ENCODE data around the gene MLLT10.
A peak's percentile ranks its signal among the peaks of the same experiment; 100 is the strongest.

MLLT10 gene

DNA sequence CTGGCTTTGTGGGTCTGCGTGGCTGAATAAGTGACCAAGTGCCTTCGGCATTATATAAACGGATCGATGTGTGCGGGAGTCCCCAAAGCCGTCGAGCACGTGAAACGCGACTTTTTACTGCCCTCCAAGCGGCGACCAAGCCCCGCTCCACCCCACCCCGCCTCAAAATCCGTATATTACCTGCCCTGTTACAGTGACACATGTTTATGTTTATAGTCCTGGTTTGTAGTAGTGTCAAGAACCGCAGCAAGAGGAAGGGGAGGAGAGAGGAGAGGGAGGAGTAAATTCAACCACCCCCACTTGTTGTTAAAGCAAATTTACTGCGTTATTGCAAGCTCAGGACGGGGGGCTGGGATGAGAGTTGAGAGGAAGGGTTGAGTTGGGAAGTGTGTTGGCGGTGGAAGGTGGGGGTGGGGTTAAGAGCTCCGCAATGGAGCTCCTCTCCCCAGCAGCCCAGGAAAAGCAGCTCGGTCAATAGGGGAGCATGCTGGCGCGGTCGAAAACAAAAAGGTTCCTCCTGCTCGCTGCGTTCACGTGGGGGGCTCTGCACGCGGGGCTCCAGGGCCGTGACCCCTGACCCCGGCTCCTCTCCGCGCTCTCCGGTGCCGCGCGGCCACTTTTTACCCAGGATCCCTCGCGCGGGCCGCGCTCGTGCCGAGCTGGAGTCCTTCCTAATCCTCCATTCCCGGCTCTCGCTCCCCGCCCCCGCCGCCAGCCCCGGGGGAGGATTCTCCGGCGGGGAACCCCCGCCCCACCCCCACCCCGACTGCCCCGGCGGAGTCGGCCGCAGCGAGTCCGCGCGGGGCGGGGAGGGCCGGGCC, 8.5 kb upstream of the MLLT10 start, which contains the start of gene SKIDA1:
Gene SKIDA1, minus strand, starts transcription at position 316 of the 821 bp plus-strand sequence. CDS start 7,860 bp downstream, outside the sequence.
- peaks cover 28% of the 10 kb centered on the region for H3K4me1 Mint-ChIP-seq (ENCODE audit: low read depth)
- peaks cover 72% of the 10 kb centered on the region for H3K27me3 Mint-ChIP-seq (ENCODE audit: low read depth)
- peak within 1 kb of the TSS; percentile 99 for H3K27ac Mint-ChIP-seq
- DNase-seq (ENCODE audit: low spot score), result peak; percentile 62
- H3K36me3 Mint-ChIP-seq (ENCODE audit: low read depth), result peaks cover 2% of the 10 kb centered on the region
- H3K4me3 Mint-ChIP-seq, result peak within 1 kb of the TSS; percentile 93
- H3K9me3 Mint-ChIP-seq, result no peaks in the 10 kb centered on the region

GRCh38 chr10:21526188-21526859, 7.7 kb upstream of the MLLT10 start:
- Mint-ChIP-seq H3K36me3 (ENCODE audit: low read depth) (peaks cover 2% of the 10 kb centered on the region), H3K4me1 (ENCODE audit: low read depth) (peaks cover 23% of the 10 kb centered on the region), H3K27me3 (ENCODE audit: low read depth) (peaks cover 68% of the 10 kb centered on the region), H3K9me3 (no peaks in the 10 kb centered on the region), H3K27ac (peak overlapping the region; percentile 91), H3K4me3 (peak overlapping the region; percentile 84)
- peak; percentile 38 for DNase-seq (ENCODE audit: low spot score)

DNA sequence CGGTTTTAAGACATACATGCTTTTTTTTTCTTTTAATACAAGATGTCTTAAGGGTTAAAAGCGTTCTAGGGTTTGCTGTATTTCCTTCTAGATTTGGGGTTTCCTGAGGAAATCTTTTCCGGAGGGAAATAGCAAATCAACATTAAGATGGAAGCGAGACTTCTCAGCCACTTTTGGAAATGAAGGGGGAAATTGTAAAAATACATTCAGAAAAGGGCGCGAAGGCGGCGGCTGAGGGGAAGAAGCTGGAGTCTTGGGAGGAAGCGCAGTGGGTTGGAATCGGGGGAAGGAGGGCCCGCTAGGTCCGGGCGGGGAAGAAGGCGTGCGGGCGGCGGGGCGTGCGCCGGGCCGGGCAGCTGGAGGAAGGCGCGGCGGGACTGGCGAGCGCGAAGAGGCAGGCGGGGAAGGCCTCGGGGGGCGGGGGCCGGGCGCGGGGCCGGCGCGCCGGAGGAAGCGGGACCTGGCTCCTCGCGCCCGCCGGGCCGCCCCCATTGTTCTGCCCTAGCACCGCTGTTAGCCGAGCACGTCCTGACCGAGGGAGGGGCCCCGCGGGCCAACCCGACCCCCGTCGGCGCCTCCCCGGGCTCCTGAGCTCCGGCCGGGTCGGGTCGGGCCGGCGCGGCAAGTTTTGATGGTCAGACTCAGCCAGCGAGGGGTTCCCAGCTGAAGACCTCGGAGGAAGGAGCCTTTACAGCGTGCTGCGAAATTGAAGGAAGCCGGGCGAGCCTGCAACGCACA, 7.0 kb upstream of the MLLT10 start:
- Mint-ChIP-seq H3K27me3 (ENCODE audit: low read depth) (peaks cover 63% of the 10 kb centered on the region), H3K36me3 (ENCODE audit: low read depth) (peaks cover 2% of the 10 kb centered on the region), H3K27ac (peak overlapping the region; percentile 91), H3K4me1 (ENCODE audit: low read depth) (peaks cover 23% of the 10 kb centered on the region), H3K9me3 (no peaks in the 10 kb centered on the region), H3K4me3 (peak overlapping the region; percentile 84)
- peak; percentile 36 for DNase-seq (ENCODE audit: low spot score)

DNA sequence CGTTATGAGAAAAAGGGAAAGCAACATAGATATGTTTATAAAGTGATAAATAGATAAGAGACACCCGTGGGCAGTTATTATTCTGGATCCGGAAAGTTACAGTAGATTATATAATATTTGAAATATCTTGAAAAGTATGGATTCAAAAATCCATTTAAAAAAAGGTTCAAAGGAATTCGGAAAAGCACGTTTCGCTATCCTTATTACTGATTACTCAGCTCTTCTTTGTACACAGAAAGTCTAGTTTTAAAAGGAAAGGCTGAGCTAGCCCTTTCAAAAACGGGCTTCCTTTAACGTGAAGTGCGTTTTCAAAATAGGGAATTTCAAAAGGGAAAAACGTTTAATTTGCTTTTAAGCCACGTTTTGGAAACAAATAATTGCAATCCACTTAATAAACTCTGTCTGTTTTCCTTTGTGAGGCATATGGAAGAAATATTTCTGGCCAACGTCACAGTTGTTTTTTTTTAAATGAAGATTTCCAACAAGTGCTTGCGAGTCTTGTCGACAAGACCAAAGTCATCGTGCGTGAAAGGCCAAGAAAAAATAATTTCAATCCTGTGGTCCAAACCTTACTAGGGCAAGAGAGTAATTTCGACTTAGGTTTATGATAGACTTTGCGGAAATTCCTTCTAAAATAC, 6.3 kb upstream of the MLLT10 start:
- peaks cover 25% of the 10 kb centered on the region for H3K4me1 Mint-ChIP-seq (ENCODE audit: low read depth)
- H3K36me3 Mint-ChIP-seq (ENCODE audit: low read depth), result peaks cover 2% of the 10 kb centered on the region
- H3K27me3 Mint-ChIP-seq (ENCODE audit: low read depth), result peaks cover 59% of the 10 kb centered on the region
- no peaks in the 10 kb centered on the region for H3K9me3 Mint-ChIP-seq
- peak overlapping the region; percentile 68 for H3K4me3 Mint-ChIP-seq
- DNase-seq (ENCODE audit: low spot score), result no peak
- H3K27ac Mint-ChIP-seq, result no peak overlapping the region

DNA sequence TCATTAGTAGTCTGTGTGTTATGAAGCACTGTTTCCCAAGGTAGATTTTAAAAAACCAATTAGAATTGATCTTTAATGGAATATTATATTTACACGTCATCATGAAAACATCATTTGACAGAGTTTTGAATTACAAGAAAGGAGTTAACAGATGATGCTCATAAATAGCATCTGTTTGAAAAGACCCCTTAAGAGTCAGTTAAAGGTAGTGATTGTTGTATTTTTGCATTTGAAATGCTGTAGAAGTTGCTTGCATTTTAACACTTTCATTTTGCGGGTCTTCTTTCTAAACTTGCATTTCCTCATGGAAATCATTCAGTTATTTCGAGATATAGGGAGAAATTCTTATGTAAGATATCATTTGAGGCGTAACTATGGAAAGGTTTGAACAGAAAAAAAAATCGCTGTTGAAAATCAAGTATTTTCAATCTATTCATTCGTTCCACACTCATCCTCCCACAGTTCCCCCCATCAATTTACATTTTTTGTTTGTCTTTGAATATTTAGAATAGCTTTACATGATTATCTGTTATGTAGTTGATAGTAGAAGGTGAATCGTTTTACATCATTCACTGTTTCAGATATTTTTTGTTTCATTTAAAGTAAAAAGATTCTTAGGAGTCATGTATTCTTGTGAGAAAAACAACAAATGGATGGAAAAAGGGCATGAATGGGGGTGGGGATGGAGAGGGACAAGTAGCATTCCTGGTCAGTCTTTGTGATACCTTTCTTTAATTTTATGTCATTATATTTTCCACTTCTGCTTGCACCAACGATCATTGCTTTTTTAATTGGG, 5.6 kb upstream of the MLLT10 start:
- H3K27me3 Mint-ChIP-seq (ENCODE audit: low read depth), result peaks cover 54% of the 10 kb centered on the region
- no peak for DNase-seq (ENCODE audit: low spot score)
- no peak overlapping the region for H3K4me3 Mint-ChIP-seq
- H3K9me3 Mint-ChIP-seq, result no peaks in the 10 kb centered on the region
- H3K36me3 Mint-ChIP-seq (ENCODE audit: low read depth), result peaks cover 2% of the 10 kb centered on the region
- H3K4me1 Mint-ChIP-seq (ENCODE audit: low read depth), result peaks cover 31% of the 10 kb centered on the region
- no peak overlapping the region for H3K27ac Mint-ChIP-seq

GRCh38 chr10:21529032-21529910, 4.8 kb upstream of the MLLT10 start:
- Mint-ChIP-seq H3K4me1 (ENCODE audit: low read depth) (peaks cover 32% of the 10 kb centered on the region), H3K27ac (no peak overlapping the region)
- DNase-seq (ENCODE audit: low spot score), result no peak

GRCh38 chr10:21530168-21530567, 3.9 kb upstream of the MLLT10 start:
- DNase-seq (ENCODE audit: low spot score), result no peak
- H3K9me3 Mint-ChIP-seq, result no peaks in the 10 kb centered on the region
- H3K4me1 Mint-ChIP-seq (ENCODE audit: low read depth), result peaks cover 25% of the 10 kb centered on the region
- peaks cover under 1% of the 10 kb centered on the region for H3K36me3 Mint-ChIP-seq (ENCODE audit: low read depth)
- H3K27ac Mint-ChIP-seq, result no peak overlapping the region
- peaks cover 42% of the 10 kb centered on the region for H3K27me3 Mint-ChIP-seq (ENCODE audit: low read depth)
- no peak overlapping the region for H3K4me3 Mint-ChIP-seq

More at GRCh38 chr10:21529032-21529910, 4.8 kb upstream of the MLLT10 start:
- Mint-ChIP-seq H3K36me3 (ENCODE audit: low read depth) (no peaks in the 10 kb centered on the region), H3K4me3 (no peak overlapping the region), H3K27me3 (ENCODE audit: low read depth) (peaks cover 49% of the 10 kb centered on the region), H3K9me3 (no peaks in the 10 kb centered on the region)

DNA sequence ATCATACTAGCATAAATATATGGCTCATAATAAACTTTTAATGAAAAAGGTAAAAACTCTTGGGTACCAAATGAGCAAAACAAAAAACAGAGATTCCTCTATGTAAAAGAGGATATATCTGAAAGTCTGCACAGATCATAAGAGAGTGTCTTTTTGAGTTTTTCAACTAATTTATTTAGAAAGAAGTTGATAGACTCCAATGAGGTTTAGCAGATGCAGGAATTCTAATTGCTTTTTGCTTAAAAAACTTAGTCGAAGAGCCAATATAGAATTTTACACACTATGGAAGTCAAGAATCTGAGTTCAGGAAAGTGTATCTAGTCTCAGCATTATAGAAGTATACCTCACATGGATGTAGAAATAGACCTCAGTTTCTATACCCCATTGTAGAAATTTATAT, 3.4 kb upstream of the MLLT10 start:
- Mint-ChIP-seq H3K36me3 (ENCODE audit: low read depth) (peaks cover 5% of the 10 kb centered on the region), H3K4me3 (no peak overlapping the region), H3K27me3 (ENCODE audit: low read depth) (peaks cover 38% of the 10 kb centered on the region), H3K27ac (no peak overlapping the region), H3K9me3 (no peaks in the 10 kb centered on the region), H3K4me1 (ENCODE audit: low read depth) (peaks cover 23% of the 10 kb centered on the region)
- no peak for DNase-seq (ENCODE audit: low spot score)

DNA sequence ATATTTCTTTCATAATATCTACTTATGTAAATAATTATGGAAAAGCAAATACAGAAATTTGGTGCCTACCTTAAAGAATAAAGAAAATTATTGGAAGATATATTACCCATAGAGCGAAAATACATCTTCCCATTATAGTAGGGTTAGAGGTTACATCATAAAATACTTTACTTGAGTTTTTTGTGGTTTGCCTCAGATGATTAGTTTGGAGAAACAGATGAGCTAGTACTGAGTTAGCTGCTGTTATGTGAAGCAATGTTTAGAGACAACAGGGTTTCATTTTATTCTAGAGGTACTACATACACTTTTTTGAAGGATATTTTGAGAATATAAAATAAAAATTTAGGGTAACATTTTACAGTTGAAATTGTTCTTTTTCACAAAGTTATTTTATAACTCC, 2.9 kb upstream of the MLLT10 start:
- Mint-ChIP-seq H3K27ac (no peak overlapping the region), H3K4me3 (no peak overlapping the region), H3K4me1 (ENCODE audit: low read depth) (peaks cover 24% of the 10 kb centered on the region), H3K9me3 (no peaks in the 10 kb centered on the region), H3K27me3 (ENCODE audit: low read depth) (peaks cover 38% of the 10 kb centered on the region), H3K36me3 (ENCODE audit: low read depth) (peaks cover 6% of the 10 kb centered on the region)
- DNase-seq (ENCODE audit: low spot score), result no peak

DNA sequence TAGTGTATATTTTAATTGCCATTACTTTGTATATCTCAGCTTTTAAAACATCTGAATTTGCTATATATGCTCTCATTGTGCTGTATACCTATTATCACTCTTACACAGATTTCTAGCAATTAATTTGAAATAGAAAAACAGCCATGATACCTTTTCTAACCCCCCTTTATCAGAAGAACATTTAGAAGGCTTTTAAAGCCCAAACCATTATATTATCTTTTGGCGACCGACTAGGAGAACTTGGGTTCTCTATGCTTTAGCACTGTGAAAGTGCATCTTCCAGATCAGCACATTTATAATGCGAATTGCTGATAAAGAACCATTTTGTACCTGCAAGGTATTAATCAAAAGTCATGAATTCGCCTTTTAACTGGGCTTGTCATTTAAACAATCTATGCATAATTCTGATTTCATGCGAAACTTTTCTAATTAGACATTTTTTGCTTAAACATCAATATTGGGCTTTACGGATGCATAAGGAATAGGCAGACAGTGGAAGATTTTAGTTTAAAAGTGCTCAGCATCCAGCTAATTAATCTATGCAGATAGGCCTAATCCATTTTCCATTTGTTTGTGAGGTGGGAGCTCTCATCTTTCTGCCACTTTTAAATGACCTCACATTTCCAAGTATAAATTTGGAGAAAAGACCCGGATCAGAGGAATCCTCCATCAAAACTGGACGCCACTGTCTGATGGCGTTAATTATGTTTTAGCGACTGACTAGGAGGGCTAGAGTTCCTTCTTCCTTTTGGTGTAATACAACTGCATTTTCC, 1.2 kb upstream of the MLLT10 start:
- Mint-ChIP-seq H3K4me3 (peak overlapping the region; percentile 88), H3K27me3 (ENCODE audit: low read depth) (peaks cover 27% of the 10 kb centered on the region), H3K4me1 (ENCODE audit: low read depth) (peaks cover 18% of the 10 kb centered on the region), H3K27ac (peak overlapping the region; percentile 89), H3K9me3 (no peaks in the 10 kb centered on the region), H3K36me3 (ENCODE audit: low read depth) (peaks cover 13% of the 10 kb centered on the region)
- no peak for DNase-seq (ENCODE audit: low spot score)

- Mint-ChIP-seq H3K27me3 (ENCODE audit: low read depth) (peaks cover 13% of the 10 kb centered on the region), H3K9me3 (no peaks in the 10 kb centered on the region), H3K27ac (peak overlapping the region; percentile 89), H3K36me3 (ENCODE audit: low read depth) (peaks cover 19% of the 10 kb centered on the region), H3K4me1 (ENCODE audit: low read depth) (peaks cover 22% of the 10 kb centered on the region), H3K4me3 (peak overlapping the region; percentile 83)
- no peak for DNase-seq (ENCODE audit: low spot score)
Observed at GRCh38 chr10:21534280-21534586, 201 bp downstream of the MLLT10 start.

Measured in T-helper 2 cell treated with Interferon-gamma antibody and Interleukin-4, amounts not matched to agents 5 μg/mL and 100 μg/mL, for 36 hours (primary cell).